ENCODE measurements around the gene ECSCR. TPM values are rescaled to one million over a fixed set of nuclear protein-coding genes. Genes with fewer than 3 reads are reported as not detected.

ECSCR gene
- total and polyA plus RNA-seq, 2 of the 8 experiments (the other 6 are each of a cell fraction or from before 2014, with no cell fraction given), result 2.7 to 7.2 TPM

DNA sequence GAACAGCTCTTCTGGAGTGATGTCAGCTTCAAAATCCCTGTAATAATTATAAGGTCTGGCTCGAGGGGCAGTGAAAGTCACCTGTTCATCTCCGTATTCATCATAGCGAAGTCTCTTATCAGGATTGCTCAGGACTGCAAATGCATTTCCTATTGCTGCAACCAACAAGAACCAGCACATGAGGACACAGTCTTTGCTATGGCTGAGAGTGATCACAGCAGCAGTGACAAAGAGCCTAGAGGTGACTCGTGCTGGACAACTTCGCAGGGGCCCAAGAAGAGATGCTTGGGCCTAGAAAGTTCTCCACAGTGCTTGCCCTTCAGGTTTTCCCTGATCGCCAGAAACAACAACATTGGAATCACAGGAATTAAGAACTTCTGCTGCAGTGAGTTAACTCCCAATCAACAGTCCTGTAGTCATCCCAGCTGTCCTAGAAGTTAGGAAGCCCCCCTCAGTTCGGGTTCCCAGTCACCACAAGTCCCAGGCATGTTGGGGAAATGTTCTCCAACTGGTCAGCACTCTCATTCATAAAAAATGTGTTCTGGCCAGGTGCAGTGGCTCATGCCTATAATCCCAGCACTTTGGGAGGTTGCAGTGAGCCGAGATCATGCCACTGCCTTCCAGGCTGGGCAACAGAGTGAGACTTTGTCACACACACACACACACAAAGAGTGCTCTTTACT is 36.2 kb downstream of the ECSCR start:
- Histone ChIP-seq H3K18ac (ENCODE audit: extremely low read depth, low read length) (no peak overlapping the region), H2BK15ac (ENCODE audit: low read length) (no peak overlapping the region), H3K9ac (replicated peaks in 1 of 4; ENCODE audit: extremely low read depth in 1 of 4, low read depth in 3 of 4, low read length in 3 of 4) (no peak overlapping the region), H2AFZ (ENCODE audit: low read length) (no peak overlapping the region), H3K56ac (replicated peaks; ENCODE audit: insufficient read length, low read depth, low read length) (no peak overlapping the region), H3K14ac (ENCODE audit: insufficient read length) (no peak overlapping the region), H2BK120ac (replicated peaks; ENCODE audit: low read depth, low read length) (no peak overlapping the region), H3K27ac (ENCODE audit: low read depth, low read length) (no peak overlapping the region), H3K23ac (ENCODE audit: insufficient read length) (no peak overlapping the region), H4K91ac (replicated peaks; ENCODE audit: insufficient read length, low read length) (no peak overlapping the region), H3K27me3 (replicated peaks in 1 of 4; ENCODE audit: control insufficient read depth in 3 of 4, extremely low read depth in 1 of 4, insufficient read depth in 3 of 4, low read length in 3 of 4) (no peaks in the 10 kb centered on the region), H3K4me3 (ENCODE audit: extremely low read depth in 1 of 4, insufficient read depth in 2 of 4, low read depth in 3 of 4, low read length in 4 of 4) (no peak overlapping the region), H3K79me1 (ENCODE audit: low read depth, low read length) (no peaks in the 10 kb centered on the region), H3K9me3 (ENCODE audit: insufficient read depth in 2 of 2, low read depth in 1 of 2, low read length in 1 of 2) (no peaks in the 10 kb centered on the region), H3K4ac (replicated peaks; ENCODE audit: insufficient read length, low read depth, low read length) (no peak overlapping the region), H3K79me2 (ENCODE audit: control insufficient read depth in 1 of 2, insufficient read depth in 2 of 2, low read length in 2 of 2) (no peaks in the 10 kb centered on the region), H4K5ac (ENCODE audit: insufficient read length, low read depth, low read length) (no peak overlapping the region), H3K4me1 (replicated peaks in 1 of 4; ENCODE audit: control insufficient read depth in 3 of 4, insufficient read depth in 4 of 4, low read length in 3 of 4) (no peaks in the 10 kb centered on the region), H3K4me2 (ENCODE audit: insufficient read depth in 1 of 2, low read depth in 2 of 2, low read length in 2 of 2) (no peak overlapping the region), H2BK5ac (ENCODE audit: low read depth, low read length) (no peak overlapping the region), H4K20me1 (replicated peaks in 1 of 2; ENCODE audit: control insufficient read depth in 1 of 2, insufficient read depth in 2 of 2, low read length in 2 of 2) (no peaks in the 10 kb centered on the region), H2BK20ac (ENCODE audit: low read length) (no peak overlapping the region), H3K36me3 (ENCODE audit: control insufficient read depth in 2 of 4, insufficient read depth in 4 of 4, low read length in 3 of 4) (peaks cover 5 to 34% (median 15%) of the 10 kb centered on the region in 4 experiments; a peak in 7 of 8 replicates), H2BK12ac (ENCODE audit: low read depth, low read length) (no peak overlapping the region), H3K23me2 (ENCODE audit: low read depth, low read length) (no peaks in the 10 kb centered on the region), H4K8ac (ENCODE audit: extremely low read depth, insufficient read depth, low read length) (no peak overlapping the region; the same call in 1 of the 2 replicates), H2AK5ac (ENCODE audit: low read depth, low read length) (no peak overlapping the region)
- ChIA-PET POLR2A (ENCODE audit: partially characterized antibody) (interaction anchor here (0.6 to 4.2 kb wide), 2 partner anchors 12 to 91 kb away, joined by 3 to 15 read pairs; partner anchors contain the start of gene DNAJC18), CTCF (ENCODE audit: partially characterized antibody) (interaction anchor here (9.9 kb wide), 1 partner anchor 91 kb away, joined by 319 read pairs; no protein-coding TSS in a partner anchor)
- 94% methylated on average over 8 of the region's 8 CpGs; no CpG with 5 or more reads in 1 of the 2 experiments for WGBS, 2 experiments (ENCODE audit: extremely low coverage in 1 of 2, insufficient coverage in 1 of 2, insufficient read length in 1 of 2, insufficient replicate concordance in 2 of 2, low coverage in 1 of 2, low lambda C conversion rate in 2 of 2, missing lambda C conversion rate in 1 of 2)
- TF ChIP-seq SAP30 (IDR thresholded peaks at IDR 0.05; ENCODE audit: insufficient read depth, insufficient replicate concordance, low read length), result no peak
- TF ChIP-seq POLR2A (IDR thresholded peaks at IDR 0.05; ENCODE audit: control extremely low read depth in 1 of 2, low read depth in 2 of 2, low read length in 2 of 2), result no peak
- no peak for TF ChIP-seq KDM5A (IDR thresholded peaks at IDR 0.05; ENCODE audit: low read length)
- no peak for TF ChIP-seq TBP (IDR thresholded peaks at IDR 0.05; ENCODE audit: low read depth, low read length)
- TF ChIP-seq YY1 (IDR thresholded peaks at IDR 0.05; ENCODE audit: low read depth, low read length), result no peak
- TF ChIP-seq HDAC2 (IDR thresholded peaks at IDR 0.05; ENCODE audit: borderline replicate concordance in 1 of 2, low read depth in 2 of 2, low read length in 2 of 2), result no peak
- TF ChIP-seq RXRA (IDR thresholded peaks at IDR 0.05; ENCODE audit: insufficient read depth, low read depth, low read length), result no peak
- TF ChIP-seq EZH2 (IDR thresholded peaks at IDR 0.05; ENCODE audit: low read depth, low read length, severe bottlenecking), result no peak
- no peak for TF ChIP-seq CTBP2 (IDR thresholded peaks at IDR 0.05; ENCODE audit: borderline replicate concordance, insufficient read depth, insufficient read length, low read length)
- TF ChIP-seq, protein P1, sequence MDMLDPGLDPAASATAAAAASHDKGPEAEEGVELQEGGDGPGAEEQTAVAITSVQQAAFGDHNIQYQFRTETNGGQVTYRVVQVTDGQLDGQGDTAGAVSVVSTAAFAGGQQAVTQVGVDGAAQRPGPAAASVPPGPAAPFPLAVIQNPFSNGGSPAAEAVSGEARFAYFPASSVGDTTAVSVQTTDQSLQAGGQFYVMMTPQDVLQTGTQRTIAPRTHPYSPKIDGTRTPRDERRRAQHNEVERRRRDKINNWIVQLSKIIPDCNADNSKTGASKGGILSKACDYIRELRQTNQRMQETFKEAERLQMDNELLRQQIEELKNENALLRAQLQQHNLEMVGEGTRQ (IDR thresholded peaks at IDR 0.05; ENCODE audit: low read length), result no peak
- DNase-seq (ENCODE audit: low read depth in 1 of 2, low spot score in 2 of 2), result no peak
- FAIRE-seq, result no peak
